Bronchial epithelial cell (primary cell): ENCODE results near the gene KY. TPM values are rescaled to one million over a fixed set of nuclear protein-coding genes. Genes with fewer than 3 reads are reported as not detected.

ENCODE experiments used
- DNase-seq: peaks from one replicate; pipeline ENCODE4 v3.0.0-alpha.2; 2010; ENCODE audit warnings: low read depth
- FAIRE-seq: peaks from 2 replicates; lab custom pipeline; 2011; peaks lifted over from hg19 to GRCh38; lab: Jason Lieb, UNC
- H3K27me3 ChIP-seq: 2 replicates; pipeline ENCODE4 v1.5.1; 2011; ENCODE audit warnings: low read length; ENCODE audit not compliant: control insufficient read depth, insufficient read depth
- H3K36me3 ChIP-seq: 2 replicates; pipeline ENCODE4 v1.5.1; 2011; ENCODE audit warnings: low read length; ENCODE audit not compliant: control insufficient read depth, insufficient read depth
- H3K4me3 ChIP-seq: 2 replicates; pipeline ENCODE4 v1.5.1; 2011; ENCODE audit warnings: mild to moderate bottlenecking, low read depth, low read length, control low read depth
- total RNA-seq: library from RNA; depleted of rRNA; stranded (reverse); fragments of >200 nt; gene quantifications from 2 replicates; pipeline ENCODE4 v1.2.1, GENCODE V29; 2014
- TF ChIP-seq, protein P1 (sequence below): IDR thresholded peaks from 2 replicates; pipeline ENCODE4 v1.5.1; 2011; ENCODE audit warnings: mild to moderate bottlenecking, moderate library complexity, low read length, control low read depth, inconsistent platforms; ENCODE audit not compliant: insufficient read depth, severe bottlenecking

The KY gene
- total RNA-seq, 1 donor from 2014 or later, result not detected

DNA sequence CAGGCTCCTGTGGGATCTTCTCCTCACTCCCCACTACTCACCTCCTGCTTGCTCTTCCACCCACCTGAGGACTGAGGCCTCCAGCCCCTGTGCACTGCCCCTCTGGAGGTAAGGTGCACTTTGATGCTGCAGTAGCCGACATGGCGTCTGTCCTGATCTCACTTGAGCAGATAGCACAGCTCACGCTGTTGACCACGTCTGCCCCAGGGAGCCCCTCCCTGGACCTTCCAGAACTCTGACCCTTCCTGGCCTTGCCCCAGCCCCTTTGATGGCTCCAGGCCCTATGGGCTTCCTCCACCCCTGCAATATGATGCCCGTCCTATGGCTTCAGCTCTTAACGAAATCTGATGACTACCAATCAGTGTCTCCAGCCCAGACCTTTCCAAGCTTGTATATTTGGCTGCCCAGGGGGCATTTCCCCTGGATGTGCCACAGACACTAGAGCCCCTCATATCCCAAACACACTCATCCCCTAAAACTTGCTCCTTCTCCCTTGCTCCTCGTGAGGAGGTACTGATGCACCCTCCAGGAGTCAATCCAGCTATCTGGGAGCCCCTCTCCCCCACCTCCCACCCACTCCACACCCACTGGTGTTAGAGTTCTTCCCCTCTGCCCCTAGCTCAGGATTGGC, 27.1 kb downstream of the KY start:
- Histone ChIP-seq H3K27me3 (no peaks in the 10 kb centered on the region), H3K4me3 (no peak overlapping the region), H3K36me3 (no peaks in the 10 kb centered on the region)
- TF ChIP-seq, protein P1, sequence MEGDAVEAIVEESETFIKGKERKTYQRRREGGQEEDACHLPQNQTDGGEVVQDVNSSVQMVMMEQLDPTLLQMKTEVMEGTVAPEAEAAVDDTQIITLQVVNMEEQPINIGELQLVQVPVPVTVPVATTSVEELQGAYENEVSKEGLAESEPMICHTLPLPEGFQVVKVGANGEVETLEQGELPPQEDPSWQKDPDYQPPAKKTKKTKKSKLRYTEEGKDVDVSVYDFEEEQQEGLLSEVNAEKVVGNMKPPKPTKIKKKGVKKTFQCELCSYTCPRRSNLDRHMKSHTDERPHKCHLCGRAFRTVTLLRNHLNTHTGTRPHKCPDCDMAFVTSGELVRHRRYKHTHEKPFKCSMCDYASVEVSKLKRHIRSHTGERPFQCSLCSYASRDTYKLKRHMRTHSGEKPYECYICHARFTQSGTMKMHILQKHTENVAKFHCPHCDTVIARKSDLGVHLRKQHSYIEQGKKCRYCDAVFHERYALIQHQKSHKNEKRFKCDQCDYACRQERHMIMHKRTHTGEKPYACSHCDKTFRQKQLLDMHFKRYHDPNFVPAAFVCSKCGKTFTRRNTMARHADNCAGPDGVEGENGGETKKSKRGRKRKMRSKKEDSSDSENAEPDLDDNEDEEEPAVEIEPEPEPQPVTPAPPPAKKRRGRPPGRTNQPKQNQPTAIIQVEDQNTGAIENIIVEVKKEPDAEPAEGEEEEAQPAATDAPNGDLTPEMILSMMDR, result no peak
- DNase-seq (no peak), FAIRE-seq (no peak)

DNA sequence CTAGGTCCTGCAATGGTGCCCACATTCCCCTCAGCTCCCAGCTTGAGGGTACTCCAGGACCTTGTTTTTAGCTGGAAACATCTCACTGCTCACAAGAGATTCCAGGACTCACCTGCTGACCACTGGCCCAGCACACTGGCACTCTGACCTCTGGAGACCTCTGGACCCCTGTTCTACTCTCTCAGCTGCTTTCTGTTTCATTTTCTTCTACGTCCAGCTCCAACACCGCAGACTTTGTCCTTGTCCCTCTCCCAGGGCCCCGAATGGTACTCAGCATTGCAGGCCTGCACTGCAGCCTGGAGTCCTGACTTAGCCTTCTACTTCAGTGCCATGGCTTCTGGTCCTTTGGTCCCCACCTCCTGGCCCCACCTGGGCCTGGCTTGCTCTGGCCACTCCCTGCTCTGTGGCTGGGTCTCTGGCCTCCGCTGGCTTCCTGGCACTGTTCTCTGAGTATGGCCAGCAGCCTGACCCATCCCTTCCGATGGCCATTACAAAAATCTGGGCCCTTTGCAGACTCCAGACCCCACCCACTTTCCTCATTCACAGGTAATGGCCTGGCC, 27.9 kb downstream of the KY start:
- Histone ChIP-seq H3K4me3 (no peak overlapping the region), H3K36me3 (no peaks in the 10 kb centered on the region), H3K27me3 (no peaks in the 10 kb centered on the region)
- DNase-seq (no peak), FAIRE-seq (no peak)
- TF ChIP-seq, protein P1, result no peak

DNA sequence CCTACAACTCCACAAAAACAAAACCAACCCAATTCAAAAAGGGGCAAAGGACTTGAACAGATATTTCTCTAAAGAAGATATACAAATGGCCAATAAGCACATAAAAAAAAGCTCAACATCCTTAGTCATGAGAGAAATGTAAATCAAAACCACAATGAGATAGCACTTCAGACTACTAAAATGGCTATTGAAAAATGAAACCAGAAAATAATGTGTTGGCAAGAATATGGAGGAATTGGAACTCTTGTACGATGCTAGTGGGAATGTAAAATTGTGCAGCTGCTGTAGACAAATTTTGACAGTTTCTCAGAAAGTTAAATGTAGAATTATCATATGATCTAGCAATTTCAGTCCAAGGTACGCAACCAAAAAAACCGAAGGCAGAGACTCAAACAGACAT, 29.0 kb downstream of the KY start:
- H3K36me3 ChIP-seq, result no peaks in the 10 kb centered on the region
- TF ChIP-seq, protein P1, result no peak
- no peaks in the 10 kb centered on the region for H3K27me3 ChIP-seq
- DNase-seq (no peak), FAIRE-seq (no peak)
- no peak overlapping the region for H3K4me3 ChIP-seq

DNA sequence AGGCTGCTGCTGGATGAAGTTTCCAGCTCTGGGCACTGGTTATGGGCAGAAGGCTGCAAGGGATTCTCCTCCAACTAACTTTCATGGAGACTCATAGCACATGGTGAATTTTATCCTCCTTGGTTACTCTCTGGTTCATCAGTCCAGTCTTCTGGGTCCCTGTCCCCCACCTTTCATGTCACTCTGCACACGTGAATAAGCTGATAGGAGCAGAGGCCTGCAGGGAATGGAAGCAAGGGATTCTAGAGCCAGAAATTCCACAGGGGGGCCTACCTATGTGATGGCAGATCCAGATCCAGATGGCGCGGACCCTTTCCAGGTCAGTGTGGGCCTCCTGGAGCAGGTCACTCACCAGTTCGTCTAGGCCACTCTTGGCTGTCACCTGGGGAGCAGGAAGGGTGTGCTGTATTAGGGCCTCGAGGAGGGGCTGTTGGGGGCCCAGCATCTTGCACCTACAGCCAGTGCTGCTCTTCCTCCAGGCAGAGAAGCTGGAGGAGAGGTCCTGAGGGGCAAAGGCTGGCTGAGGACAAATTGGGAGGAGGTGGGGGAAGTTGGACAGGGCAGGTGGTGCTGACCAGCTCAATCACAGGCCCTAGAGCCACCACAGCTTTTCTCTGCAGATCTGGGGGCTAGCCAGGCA, 30.2 kb downstream of the KY start:
- DNase-seq, result no peak
- H3K36me3 ChIP-seq, result no peaks in the 10 kb centered on the region
- no peak for FAIRE-seq
- no peaks in the 10 kb centered on the region for H3K27me3 ChIP-seq
- TF ChIP-seq, protein P1, result no peak
- no peak overlapping the region for H3K4me3 ChIP-seq

DNA sequence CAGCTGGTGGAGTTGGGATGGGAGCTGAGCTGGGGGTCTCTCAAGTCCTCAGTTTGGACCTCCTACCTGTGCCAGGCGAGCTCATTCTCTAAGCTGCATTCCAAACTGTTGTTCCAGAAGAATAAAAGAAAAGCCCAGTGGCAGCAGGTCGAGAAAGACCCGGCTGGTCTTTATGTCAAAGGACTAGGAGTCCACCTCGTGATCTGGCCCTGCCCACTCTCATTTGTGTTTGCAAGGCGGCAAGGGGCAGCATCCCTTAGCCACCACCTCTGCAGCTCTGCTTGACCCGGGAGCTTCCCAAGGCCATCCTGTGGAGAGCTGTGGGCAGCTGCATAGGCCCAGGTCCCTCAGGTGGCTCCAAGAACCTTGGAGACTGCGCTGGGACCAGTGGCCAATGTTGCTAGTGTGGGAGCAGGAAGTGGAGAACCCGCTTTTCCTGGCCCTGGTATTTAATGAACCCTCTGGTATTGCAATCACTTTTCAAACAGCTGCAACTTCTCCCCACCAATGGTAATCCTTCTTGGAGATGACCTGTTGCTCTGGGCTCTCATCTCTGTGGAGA, 30.9 kb downstream of the KY start:
- DNase-seq (no peak), FAIRE-seq (no peak)
- TF ChIP-seq, protein P1, result no peak
- Histone ChIP-seq H3K36me3 (no peaks in the 10 kb centered on the region), H3K4me3 (no peak overlapping the region), H3K27me3 (no peaks in the 10 kb centered on the region)
